Mucosa of rectum (tissue), 2 donors: Measurements from ENCODE around the gene USP47.
A peak's percentile ranks its signal among the peaks of the same experiment; 100 is the strongest.
"Not testable (repeated sequence)": the region's sequence is repeated elsewhere in the genome, so short reads cannot be mapped to it uniquely, and the experiment has no call there.

Experiments
- H3K27ac ChIP-seq, 2 donors: one replicate each; pipeline ENCODE4 v1.7.0; 2013; ENCODE audit warnings: inconsistent platforms in 2 of 2, low read depth in 2 of 2, low read length in 2 of 2
- H3K27me3 ChIP-seq, 2 donors: one replicate each; pipeline ENCODE4 v1.7.0; 2013; ENCODE audit warnings: low read length in 2 of 2; ENCODE audit not compliant: control insufficient read depth in 2 of 2, insufficient read depth in 2 of 2
- H3K36me3 ChIP-seq, 2 donors: one replicate each; pipeline ENCODE4 v1.7.0; 2013; ENCODE audit warnings: low read length in 2 of 2; ENCODE audit not compliant: control insufficient read depth in 2 of 2, insufficient read depth in 2 of 2
- H3K4me1 ChIP-seq, 2 donors: one replicate each; pipeline ENCODE4 v1.7.0; 2013; ENCODE audit warnings: low read length in 2 of 2, mild to moderate bottlenecking in 1 of 2; ENCODE audit not compliant: control insufficient read depth in 2 of 2, insufficient read depth in 2 of 2
- H3K4me3 ChIP-seq, 2 donors: one replicate each; pipeline ENCODE4 v1.7.0; 2013; ENCODE audit warnings: low read length in 2 of 2
- H3K9ac ChIP-seq, 2 donors: one replicate each; pipeline ENCODE4 v1.7.0; 2013; ENCODE audit warnings: low read length in 2 of 2, low read depth in 1 of 2, mild to moderate bottlenecking in 1 of 2
- H3K9me3 ChIP-seq, 2 donors: one replicate each; pipeline ENCODE4 v1.7.0; 2013; ENCODE audit warnings: low read length in 2 of 2; ENCODE audit not compliant: control insufficient read depth in 2 of 2
- donor health status: healthy.
- donor health status: Normal muscosa, but diverticular disease.

USP47 gene

GRCh38 chr11:11827272-11827671 is 14.5 kb upstream of the USP47 start:
- no peaks in the 10 kb centered on the region for H3K36me3 ChIP-seq
- no peaks in the 10 kb centered on the region for H3K27me3 ChIP-seq
- no peaks in the 10 kb centered on the region for H3K4me1 ChIP-seq
- no peak overlapping the region for H3K9ac ChIP-seq
- no peak overlapping the region for H3K4me3 ChIP-seq
- H3K9me3 ChIP-seq = no peaks in the 10 kb centered on the region
- H3K27ac ChIP-seq = no peak overlapping the region

- not testable (repeated sequence) for H3K9ac ChIP-seq, H3K36me3 ChIP-seq, H3K4me3 ChIP-seq, H3K9me3 ChIP-seq, H3K27me3 ChIP-seq, H3K4me1 ChIP-seq, H3K27ac ChIP-seq
These were observed 10.4 kb upstream of the USP47 start for GRCh38 chr11:11831406-11831805.

- Histone ChIP-seq H3K9me3 (no peaks in the 10 kb centered on the region), H3K9ac (no peak overlapping the region), H3K4me3 (no peak overlapping the region), H3K4me1 (no peaks in the 10 kb centered on the region), H3K27ac (no peak overlapping the region), H3K36me3 (no peaks in the 10 kb centered on the region), H3K27me3 (no peaks in the 10 kb centered on the region)
These were observed 5.0 kb upstream of the USP47 start for GRCh38 chr11:11836676-11837231.

GRCh38 chr11:11839718-11840117 is 2.1 kb upstream of the USP47 start:
- no peaks in the 10 kb centered on the region for H3K36me3 ChIP-seq

GRCh38 chr11:11841116-11841722 is 553 bp upstream of the USP47 start:
- Histone ChIP-seq H3K36me3 (no peaks in the 10 kb centered on the region), H3K9ac (peak overlapping the region; percentile 89 to 93), H3K27ac (peak overlapping the region; percentile 97 to 98), H3K4me3 (peak overlapping the region; percentile 84 to 94), H3K27me3 (no peaks in the 10 kb centered on the region), H3K4me1 (peaks cover 18 to 24% of the 10 kb centered on the region in 2 donors), H3K9me3 (no peaks in the 10 kb centered on the region)

More at GRCh38 chr11:11839718-11840117, 2.1 kb upstream of the USP47 start:
- Histone ChIP-seq H3K9me3 (no peaks in the 10 kb centered on the region), H3K27me3 (no peaks in the 10 kb centered on the region), H3K9ac (no peak overlapping the region), H3K4me1 (peaks cover 13 to 14% of the 10 kb centered on the region in 2 donors), H3K4me3 (no peak overlapping the region), H3K27ac (no peak overlapping the region)

GRCh38 chr11:11842421-11843008 is 743 bp downstream of the USP47 start:
- Histone ChIP-seq H3K27me3 (no peaks in the 10 kb centered on the region), H3K27ac (peak overlapping the region; percentile 97 to 98), H3K9ac (peak overlapping the region; percentile 93), H3K4me1 (peaks cover 18 to 24% of the 10 kb centered on the region in 2 donors), H3K36me3 (no peaks in the 10 kb centered on the region), H3K9me3 (no peaks in the 10 kb centered on the region), H3K4me3 (peak overlapping the region; percentile 84 to 94)

GRCh38 chr11:11843211-11843621 is 1.4 kb downstream of the USP47 start:
- H3K27ac ChIP-seq = peak overlapping the region; percentile 97 to 98
- H3K36me3 ChIP-seq = no peaks in the 10 kb centered on the region
- peaks cover 18 to 24% of the 10 kb centered on the region in 2 donors for H3K4me1 ChIP-seq
- peak overlapping the region; percentile 84 to 94 for H3K4me3 ChIP-seq
- H3K27me3 ChIP-seq = no peaks in the 10 kb centered on the region
- no peaks in the 10 kb centered on the region for H3K9me3 ChIP-seq
- peak overlapping the region; percentile 93 for H3K9ac ChIP-seq

GRCh38 chr11:11843642-11844041 is 1.9 kb downstream of the USP47 start:
- Histone ChIP-seq H3K9me3 (no peaks in the 10 kb centered on the region), H3K36me3 (no peaks in the 10 kb centered on the region), H3K27ac (peak overlapping the region; percentile 97 to 98), H3K4me1 (peaks cover 18 to 24% of the 10 kb centered on the region in 2 donors), H3K4me3 (peak overlapping the region; percentile 6 to 94), H3K9ac (peak overlapping the region; percentile 93), H3K27me3 (no peaks in the 10 kb centered on the region)

GRCh38 chr11:11844272-11844671 is 2.5 kb downstream of the USP47 start:
- Histone ChIP-seq H3K9me3 (no peaks in the 10 kb centered on the region), H3K9ac (peak overlapping the region in 1 of 2 donors; percentile 93), H3K27ac (peak overlapping the region; percentile 18 to 98), H3K4me1 (peaks cover 18 to 28% of the 10 kb centered on the region in 2 donors), H3K36me3 (no peaks in the 10 kb centered on the region), H3K27me3 (no peaks in the 10 kb centered on the region), H3K4me3 (peak overlapping the region in 1 of 2 donors; percentile 94)

- Histone ChIP-seq H3K27ac (peak overlapping the region; percentile 7 to 10), H3K9me3 (no peaks in the 10 kb centered on the region), H3K4me1 (peaks cover 18 to 31% of the 10 kb centered on the region in 2 donors), H3K27me3 (no peaks in the 10 kb centered on the region), H3K4me3 (peak overlapping the region in 1 of 2 donors; percentile 94), H3K36me3 (no peaks in the 10 kb centered on the region), H3K9ac (no peak overlapping the region)
These were observed 3.3 kb downstream of the USP47 start for GRCh38 chr11:11845071-11845470.
